Mucosa of rectum (tissue), 2 donors: ENCODE results near the gene CCSER1.

Experiments used
- H3K27ac ChIP-seq, 2 donors: one replicate each; pipeline ENCODE4 v1.7.0; 2013; ENCODE audit warnings: inconsistent platforms in 2 of 2, low read depth in 2 of 2, low read length in 2 of 2
- H3K27me3 ChIP-seq, 2 donors: one replicate each; pipeline ENCODE4 v1.7.0; 2013; ENCODE audit warnings: low read length in 2 of 2; ENCODE audit not compliant: control insufficient read depth in 2 of 2, insufficient read depth in 2 of 2
- H3K36me3 ChIP-seq, 2 donors: one replicate each; pipeline ENCODE4 v1.7.0; 2013; ENCODE audit warnings: low read length in 2 of 2; ENCODE audit not compliant: control insufficient read depth in 2 of 2, insufficient read depth in 2 of 2
- H3K4me1 ChIP-seq, 2 donors: one replicate each; pipeline ENCODE4 v1.7.0; 2013; ENCODE audit warnings: low read length in 2 of 2, mild to moderate bottlenecking in 1 of 2; ENCODE audit not compliant: control insufficient read depth in 2 of 2, insufficient read depth in 2 of 2
- H3K4me3 ChIP-seq, 2 donors: one replicate each; pipeline ENCODE4 v1.7.0; 2013; ENCODE audit warnings: low read length in 2 of 2
- H3K9ac ChIP-seq, 2 donors: one replicate each; pipeline ENCODE4 v1.7.0; 2013; ENCODE audit warnings: low read length in 2 of 2, low read depth in 1 of 2, mild to moderate bottlenecking in 1 of 2
- H3K9me3 ChIP-seq, 2 donors: one replicate each; pipeline ENCODE4 v1.7.0; 2013; ENCODE audit warnings: low read length in 2 of 2; ENCODE audit not compliant: control insufficient read depth in 2 of 2
- donor health status: healthy.
- donor health status: Normal muscosa, but diverticular disease.

Gene CCSER1

DNA sequence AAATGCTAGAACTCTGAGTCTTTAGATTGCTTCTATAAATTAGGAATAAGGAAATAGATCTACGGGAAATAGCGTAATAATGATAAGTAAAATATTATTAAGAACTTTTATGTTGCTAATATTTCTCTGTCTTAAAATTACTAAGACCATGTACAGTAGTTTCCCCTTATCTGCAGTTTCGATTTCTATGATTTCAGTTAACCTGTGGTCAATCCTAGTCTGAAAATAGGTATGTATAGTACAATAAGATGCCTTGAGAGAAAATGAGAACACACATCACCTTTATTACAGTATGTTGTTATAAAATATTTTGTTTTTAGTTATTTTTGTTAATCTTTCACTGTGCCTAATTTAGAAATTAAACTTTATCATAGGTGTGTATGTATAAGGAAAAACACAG lies 92.6 kb downstream of the CCSER1 start:
- Histone ChIP-seq H3K9me3 (no peaks in the 10 kb centered on the region), H3K27me3 (no peaks in the 10 kb centered on the region), H3K27ac (no peak overlapping the region), H3K4me3 (no peak overlapping the region), H3K4me1 (peaks cover 0 to 4% of the 10 kb centered on the region in 2 donors), H3K9ac (no peak overlapping the region), H3K36me3 (no peaks in the 10 kb centered on the region)

DNA sequence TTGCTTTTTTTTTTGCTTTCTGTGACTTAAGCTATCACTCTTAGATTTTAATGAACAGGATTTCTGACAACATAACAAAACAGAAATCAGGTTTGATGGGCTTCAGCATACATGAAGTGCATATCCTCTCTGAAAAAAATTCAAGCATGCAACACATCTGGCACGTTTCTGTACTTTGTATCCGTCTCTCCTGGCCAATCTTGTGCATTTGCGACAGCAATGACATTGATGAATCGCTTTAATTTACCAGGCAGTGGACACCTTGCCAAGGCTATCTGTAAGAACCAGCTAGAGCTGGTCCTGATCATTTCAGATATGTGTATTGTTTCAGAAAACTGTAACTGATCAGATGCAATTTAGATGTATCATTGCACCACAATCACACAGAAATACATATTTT lies 93.3 kb downstream of the CCSER1 start:
- H3K27me3 ChIP-seq = no peaks in the 10 kb centered on the region
- no peak overlapping the region for H3K4me3 ChIP-seq
- H3K9ac ChIP-seq = no peak overlapping the region
- no peaks in the 10 kb centered on the region for H3K36me3 ChIP-seq
- H3K27ac ChIP-seq = no peak overlapping the region
- no peaks in the 10 kb centered on the region for H3K9me3 ChIP-seq
- peaks cover 0 to 3% of the 10 kb centered on the region in 2 donors for H3K4me1 ChIP-seq

DNA sequence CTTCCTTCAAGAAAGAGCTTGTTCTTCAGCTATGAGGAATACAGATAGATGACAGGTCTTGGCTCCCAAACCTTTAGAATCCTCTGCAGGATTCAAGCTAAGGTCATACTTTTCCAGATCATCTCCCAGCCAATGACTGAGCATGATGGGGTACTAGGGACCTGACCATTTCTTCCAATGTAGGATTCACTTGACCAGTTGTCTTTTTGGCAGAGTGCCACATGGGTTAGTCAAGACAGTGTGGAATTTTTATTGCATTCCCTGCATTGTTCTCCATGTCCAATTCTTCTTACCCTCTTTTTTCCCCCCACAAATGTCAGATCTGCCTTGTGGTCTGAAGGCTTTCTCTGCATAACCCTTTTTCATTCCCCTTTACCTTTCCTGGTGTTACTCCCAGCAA lies 99.5 kb downstream of the CCSER1 start:
- Histone ChIP-seq H3K27me3 (no peaks in the 10 kb centered on the region), H3K4me3 (no peak overlapping the region), H3K9me3 (no peaks in the 10 kb centered on the region), H3K27ac (no peak overlapping the region), H3K4me1 (no peaks in the 10 kb centered on the region), H3K36me3 (no peaks in the 10 kb centered on the region), H3K9ac (no peak overlapping the region)

DNA sequence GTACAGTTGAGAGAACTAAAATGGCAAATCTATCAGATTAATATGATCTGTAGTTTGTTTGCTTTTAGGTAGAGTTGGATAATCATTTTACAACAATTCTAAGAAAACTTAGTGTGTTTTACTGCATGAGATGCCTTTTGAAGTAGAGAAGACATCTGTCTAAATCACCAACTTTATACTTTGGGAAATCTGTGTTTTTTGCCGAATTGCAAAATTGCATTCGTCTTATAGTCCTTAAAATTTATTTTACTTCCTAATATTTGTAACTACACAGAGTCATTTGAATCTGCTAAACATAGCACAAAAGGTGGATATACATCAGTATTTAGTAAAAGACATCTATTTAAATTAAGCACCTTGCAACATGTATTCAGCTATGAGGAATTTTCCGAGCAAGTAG lies 100.0 kb downstream of the CCSER1 start:
- Histone ChIP-seq H3K4me1 (no peaks in the 10 kb centered on the region), H3K9me3 (no peaks in the 10 kb centered on the region), H3K27me3 (no peaks in the 10 kb centered on the region), H3K36me3 (no peaks in the 10 kb centered on the region), H3K4me3 (no peak overlapping the region), H3K27ac (no peak overlapping the region), H3K9ac (no peak overlapping the region)

DNA sequence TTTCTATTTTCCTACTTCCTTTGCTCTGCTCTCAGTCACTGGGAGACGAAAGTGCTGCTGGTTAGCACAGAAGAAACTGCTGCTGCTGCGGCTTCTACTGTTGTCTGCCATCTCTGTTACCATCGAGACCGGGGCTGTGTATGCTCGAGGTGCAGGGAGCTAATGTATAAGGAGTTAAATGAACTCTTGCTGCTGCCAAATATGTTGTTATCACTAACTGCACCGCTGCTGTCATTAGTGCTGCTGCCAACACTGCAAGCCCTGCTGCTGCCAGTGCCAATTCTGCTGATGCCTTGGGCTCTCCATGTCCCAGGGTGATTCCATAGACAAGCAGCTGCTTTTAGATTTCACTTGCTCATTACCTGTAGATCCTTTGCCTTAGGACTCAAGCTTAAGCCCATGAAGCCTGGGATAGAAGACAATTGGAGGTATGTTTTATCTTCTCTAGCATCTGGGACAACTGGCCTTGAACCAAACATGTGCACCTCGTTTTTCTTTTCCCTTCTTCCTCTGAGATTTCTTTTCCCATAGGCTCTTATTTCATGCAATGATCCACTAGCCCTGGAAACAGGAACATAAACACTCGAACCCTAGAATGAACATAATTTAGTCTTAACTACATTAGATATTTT lies 107.8 kb downstream of the CCSER1 start:
- H3K27ac ChIP-seq = no peak overlapping the region

DNA sequence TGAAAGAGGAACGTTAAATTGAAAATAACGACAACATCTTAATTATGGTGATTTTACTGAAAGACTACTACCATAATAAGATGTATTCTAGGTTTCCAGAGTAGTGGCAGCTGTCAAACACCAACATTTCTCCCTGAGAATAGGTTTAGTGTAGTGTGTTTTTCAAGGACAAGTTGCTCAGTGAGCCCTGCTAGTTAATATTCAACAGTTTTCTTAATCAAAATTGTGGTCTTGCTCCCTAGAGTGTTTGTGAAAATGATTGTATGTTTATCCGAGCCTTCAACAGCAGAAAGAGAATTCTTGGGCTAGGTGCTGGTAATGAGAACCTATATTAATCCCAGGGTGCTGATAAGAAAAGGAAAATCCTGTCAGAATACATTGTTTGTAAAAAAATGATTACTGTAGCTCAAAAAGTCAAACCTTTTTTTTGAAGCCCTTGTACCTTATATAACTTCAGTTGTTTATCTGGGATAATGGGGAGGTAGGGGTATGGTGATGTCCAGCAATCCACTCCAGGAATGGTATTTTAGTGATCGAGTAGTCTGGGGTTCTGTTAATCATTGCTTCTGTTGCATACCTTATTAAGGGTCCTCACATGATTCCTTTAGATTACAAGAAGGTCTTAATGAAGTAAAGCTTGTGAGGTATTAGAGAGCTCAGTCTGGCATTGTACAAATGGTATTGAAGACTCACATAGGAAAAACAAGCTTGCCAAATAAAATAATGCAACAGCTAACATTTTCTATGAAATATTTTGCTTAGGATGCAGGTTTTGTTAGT lies 110.7 kb downstream of the CCSER1 start:
- H3K9me3 ChIP-seq = no peaks in the 10 kb centered on the region
- H3K4me3 ChIP-seq = no peak overlapping the region
- H3K9ac ChIP-seq = no peak overlapping the region
- no peaks in the 10 kb centered on the region for H3K27me3 ChIP-seq
- no peaks in the 10 kb centered on the region for H3K36me3 ChIP-seq
- H3K27ac ChIP-seq = no peak overlapping the region
- H3K4me1 ChIP-seq = no peaks in the 10 kb centered on the region

More for the DNA sequence above, 107.8 kb downstream of the CCSER1 start:
- H3K9ac ChIP-seq = no peak overlapping the region
- no peak overlapping the region for H3K4me3 ChIP-seq
- no peaks in the 10 kb centered on the region for H3K27me3 ChIP-seq
- no peaks in the 10 kb centered on the region for H3K36me3 ChIP-seq
- no peaks in the 10 kb centered on the region for H3K4me1 ChIP-seq
- no peaks in the 10 kb centered on the region for H3K9me3 ChIP-seq

DNA sequence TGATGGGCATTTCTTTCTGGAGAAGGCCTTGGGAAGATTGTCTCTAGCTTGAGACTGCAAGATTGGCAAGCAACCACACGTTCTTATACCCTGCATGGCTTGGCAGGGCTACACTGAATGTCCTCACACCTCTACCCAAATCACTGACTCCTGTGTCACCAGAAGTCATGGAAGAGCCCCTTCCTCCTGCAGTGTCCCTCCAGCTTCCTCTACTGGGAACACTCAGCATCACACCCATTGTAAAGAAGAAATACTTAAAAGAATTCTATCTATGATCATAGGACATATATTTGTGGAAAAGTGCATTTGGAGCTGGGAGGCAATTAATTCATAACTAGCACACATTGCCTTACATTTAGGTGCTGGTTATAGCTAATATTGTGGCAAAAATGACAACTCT lies 113.1 kb downstream of the CCSER1 start:
- Histone ChIP-seq H3K9ac (no peak overlapping the region), H3K4me3 (no peak overlapping the region), H3K27ac (no peak overlapping the region), H3K27me3 (no peaks in the 10 kb centered on the region), H3K36me3 (no peaks in the 10 kb centered on the region), H3K9me3 (no peaks in the 10 kb centered on the region), H3K4me1 (no peaks in the 10 kb centered on the region)

DNA sequence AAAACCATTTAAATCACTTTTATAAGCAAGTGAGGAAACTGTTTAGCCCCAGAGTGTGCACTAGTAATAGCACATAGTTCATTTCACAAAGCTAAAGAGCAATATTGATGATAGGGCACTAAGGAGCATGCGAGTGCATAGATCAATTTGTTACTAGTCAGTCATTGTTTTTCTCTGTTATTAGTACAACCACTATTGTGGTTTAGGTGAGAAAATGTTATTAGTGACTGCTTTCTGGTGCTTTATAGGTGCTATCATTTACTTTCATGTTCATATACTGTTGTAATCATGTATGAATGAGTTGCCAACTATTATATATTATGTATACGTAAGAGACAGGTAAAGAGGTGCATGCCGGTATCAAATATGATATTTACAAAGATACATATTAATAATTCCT lies 113.8 kb downstream of the CCSER1 start:
- no peaks in the 10 kb centered on the region for H3K9me3 ChIP-seq
- H3K36me3 ChIP-seq = no peaks in the 10 kb centered on the region
- no peak overlapping the region for H3K27ac ChIP-seq
- H3K4me3 ChIP-seq = no peak overlapping the region
- no peak overlapping the region for H3K9ac ChIP-seq
- no peaks in the 10 kb centered on the region for H3K27me3 ChIP-seq
- H3K4me1 ChIP-seq = no peaks in the 10 kb centered on the region

DNA sequence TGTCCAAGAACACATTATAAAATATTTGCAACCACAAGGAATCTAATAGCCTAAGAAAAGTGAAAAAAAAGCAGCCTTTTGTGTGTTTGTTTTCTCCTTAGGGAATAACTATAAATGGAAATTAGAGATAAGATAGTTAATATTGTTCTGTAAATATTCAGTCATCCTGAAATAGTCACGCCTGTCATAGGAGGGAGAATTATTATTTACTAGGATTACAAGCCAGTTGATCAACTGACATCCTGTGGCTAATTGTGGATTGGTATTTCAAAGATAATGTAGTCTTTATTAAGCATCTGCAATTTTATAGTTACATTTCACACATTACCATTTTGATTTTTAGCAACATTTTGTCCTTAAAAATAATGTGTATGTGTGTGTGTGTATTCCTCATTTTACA lies 118.6 kb downstream of the CCSER1 start:
- Histone ChIP-seq H3K9me3 (no peaks in the 10 kb centered on the region), H3K4me3 (no peak overlapping the region), H3K36me3 (no peaks in the 10 kb centered on the region), H3K27ac (no peak overlapping the region), H3K27me3 (no peaks in the 10 kb centered on the region), H3K4me1 (no peaks in the 10 kb centered on the region), H3K9ac (no peak overlapping the region)

DNA sequence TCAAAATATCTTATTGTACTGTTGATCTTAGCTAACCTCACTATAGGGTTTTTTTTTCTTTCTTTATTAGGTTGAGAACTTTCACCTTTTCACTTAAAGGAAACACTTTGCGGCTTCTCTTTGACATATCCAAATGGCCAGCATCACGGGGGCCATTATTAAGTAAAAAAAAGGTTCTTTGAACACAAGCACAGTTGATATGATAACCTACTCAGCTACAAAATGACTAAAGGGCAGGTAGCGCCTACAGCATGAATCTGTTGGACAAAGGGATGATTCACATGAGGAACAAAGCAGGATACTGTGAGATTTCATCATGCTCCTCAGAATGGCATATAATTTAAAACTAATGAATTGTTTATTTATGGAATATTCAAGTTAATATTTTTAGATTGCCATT lies 119.6 kb downstream of the CCSER1 start:
- H3K27ac ChIP-seq = no peak overlapping the region
- no peaks in the 10 kb centered on the region for H3K27me3 ChIP-seq
- no peaks in the 10 kb centered on the region for H3K9me3 ChIP-seq
- H3K4me1 ChIP-seq = no peaks in the 10 kb centered on the region
- no peak overlapping the region for H3K4me3 ChIP-seq
- no peak overlapping the region for H3K9ac ChIP-seq
- no peaks in the 10 kb centered on the region for H3K36me3 ChIP-seq
